OCI-LY1 (cell line): ENCODE results near the gene ELMOD2.

Experiments
- CTCF ChIP-seq: fragments of 200-600 bp; sonication (generic), shearing (Covaris generic); IDR thresholded peaks from 2 replicates; pipeline ENCODE4 v1.5.1; 2017; ENCODE audit warnings: mild to moderate bottlenecking, antibody characterized with exemption, low read length, moderate library complexity, mixed read lengths
- EZH2 ChIP-seq: fragments of 200-600 bp; sonication (generic), shearing (Covaris generic); IDR thresholded peaks from 2 replicates; pipeline ENCODE4 v1.8.0; 2017; ENCODE audit warnings: borderline replicate concordance, mixed run types, mild to moderate bottlenecking, antibody characterized with exemption, low read length, moderate library complexity, mixed read lengths

GRCh38 chr4:140485939-140486338, 38.0 kb upstream of the ELMOD2 start:
- TF ChIP-seq EZH2 = no peak
- no peak for TF ChIP-seq CTCF
